CD1c-positive myeloid dendritic cell (primary cell): Measurements from ENCODE around the gene RAB11FIP3.

Source experiments
- DNase-seq: peaks from one replicate; pipeline ENCODE4 v3.0.0-alpha.2; 2016; ENCODE audit errors: extremely low spot score

RAB11FIP3 gene

GRCh38 chr16:533391-534123 is 108.1 kb downstream of the RAB11FIP3 start:
- no peak for DNase-seq

DNA sequence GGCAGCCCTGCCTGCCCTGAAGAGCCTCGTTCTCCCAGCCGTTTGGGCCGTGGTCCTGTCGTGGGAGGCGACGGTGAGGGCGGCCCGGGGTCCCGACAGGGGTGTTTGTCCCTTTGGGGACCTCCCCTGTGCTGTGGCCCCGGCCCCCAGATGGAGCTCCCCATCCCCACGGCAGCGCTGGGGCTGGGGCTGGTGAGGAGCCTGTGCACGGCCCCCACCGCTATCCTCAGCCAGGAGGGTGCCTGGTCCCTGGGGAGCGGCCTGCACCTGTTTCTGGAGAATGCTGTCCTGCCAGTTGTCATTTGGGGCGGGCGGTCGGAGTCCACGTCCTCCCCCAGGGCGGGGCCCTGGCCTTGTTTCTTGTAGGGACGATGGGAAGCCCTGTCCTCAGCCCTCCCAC is 108.7 kb downstream of the RAB11FIP3 start:
- DNase-seq, result no peak

GRCh38 chr16:534856-535445 is 109.5 kb downstream of the RAB11FIP3 start:
- no peak for DNase-seq

GRCh38 chr16:535446-536405 is 110.3 kb downstream of the RAB11FIP3 start:
- DNase-seq, result no peak

DNA sequence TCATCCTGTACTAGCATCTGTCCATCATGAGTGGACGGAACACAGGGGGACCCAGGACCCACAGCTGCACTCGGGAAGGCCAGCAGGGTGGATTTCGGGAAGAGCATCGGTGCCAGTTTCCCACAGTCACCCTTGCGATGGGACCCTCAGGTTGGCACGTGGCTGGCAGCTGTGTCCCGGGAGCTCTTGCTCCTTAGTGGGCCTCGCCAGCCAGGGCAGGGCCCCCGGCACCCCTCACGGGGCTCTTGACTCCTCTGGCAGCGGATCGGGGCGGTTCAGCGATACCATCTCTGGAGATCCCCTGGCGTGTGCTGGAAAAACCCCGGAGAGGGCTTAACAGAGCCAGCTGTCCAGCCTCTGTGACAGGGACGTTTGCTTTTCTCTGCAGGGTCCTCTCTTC is 111.3 kb downstream of the RAB11FIP3 start:
- DNase-seq, result no peak

DNA sequence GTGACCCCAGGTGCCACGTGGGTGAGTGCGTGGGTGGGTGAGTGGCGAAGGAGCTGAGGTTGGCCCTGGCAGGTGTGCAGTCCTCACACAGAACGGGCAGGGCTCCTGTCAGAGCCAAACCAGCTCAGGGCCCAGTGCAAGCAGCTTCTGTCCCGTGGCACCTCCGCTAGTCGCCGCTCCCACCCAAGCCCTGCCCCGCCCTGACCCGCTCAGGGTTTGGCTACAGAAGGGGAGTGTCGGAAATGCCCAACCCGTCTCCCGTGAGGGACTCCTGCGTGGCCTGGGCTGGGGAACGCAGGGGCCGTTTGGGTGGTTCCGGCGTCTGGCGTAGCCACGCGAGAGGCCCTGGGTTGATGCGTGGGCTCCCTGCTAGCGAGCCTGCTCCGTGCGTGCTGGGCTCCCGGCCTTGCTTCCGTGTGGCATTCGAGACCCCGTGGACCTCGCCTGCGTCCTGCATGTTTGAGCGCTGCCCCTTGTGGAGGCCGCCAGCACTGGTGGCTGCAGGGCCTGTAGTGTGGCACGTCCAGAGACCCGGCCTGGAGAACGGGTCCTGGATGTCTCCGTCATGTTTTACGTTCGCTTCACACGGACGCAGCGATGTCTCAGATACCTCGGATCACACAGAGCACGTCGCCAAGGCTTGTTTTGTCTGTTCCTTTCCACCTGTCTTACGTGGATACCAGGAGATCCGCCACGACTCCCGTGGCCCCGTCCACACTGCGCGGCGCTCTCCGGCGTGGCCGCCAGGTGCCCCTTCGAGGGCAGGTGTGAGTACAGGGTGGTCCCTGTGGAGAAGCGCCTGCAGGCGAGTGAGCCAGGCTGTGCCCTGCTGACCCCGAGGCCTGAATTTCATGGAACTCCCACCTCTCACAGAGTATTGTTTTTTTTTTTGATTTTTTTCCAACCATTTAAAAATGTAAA is 112.2 kb downstream of the RAB11FIP3 start:
- no peak for DNase-seq

DNA sequence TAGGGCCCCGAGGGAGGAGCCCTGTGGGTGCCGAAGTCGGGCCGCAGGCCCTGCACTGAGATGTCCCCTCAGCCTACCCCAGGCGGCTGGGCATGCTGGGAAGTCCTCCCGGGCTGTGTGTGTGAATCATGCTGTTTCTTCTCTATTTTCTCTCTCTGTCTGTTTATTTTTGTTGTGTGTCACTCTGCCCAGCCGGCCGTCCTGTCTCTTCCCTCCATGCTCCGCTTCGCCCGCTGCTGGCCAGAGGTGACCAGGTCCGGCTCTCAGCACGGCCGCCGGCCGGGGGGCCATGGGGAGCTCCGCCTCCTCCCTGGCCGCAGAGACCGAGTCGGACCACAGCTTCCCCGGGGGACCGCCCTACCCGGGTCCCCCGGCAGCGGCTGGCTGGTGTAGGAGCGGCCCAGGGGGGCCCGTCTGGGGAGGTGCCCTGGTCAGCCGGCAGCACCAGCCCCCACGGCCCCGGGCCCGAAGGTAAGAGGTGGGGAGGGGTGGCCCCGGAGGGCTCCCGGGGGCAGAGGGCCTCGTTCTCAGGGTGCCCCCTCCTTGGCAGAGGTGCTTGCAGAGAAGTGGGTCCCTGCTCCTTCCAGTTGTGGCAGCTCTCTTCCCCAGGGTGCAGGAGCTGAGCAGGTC is 114.6 kb downstream of the RAB11FIP3 start:
- DNase-seq, result no peak

DNA sequence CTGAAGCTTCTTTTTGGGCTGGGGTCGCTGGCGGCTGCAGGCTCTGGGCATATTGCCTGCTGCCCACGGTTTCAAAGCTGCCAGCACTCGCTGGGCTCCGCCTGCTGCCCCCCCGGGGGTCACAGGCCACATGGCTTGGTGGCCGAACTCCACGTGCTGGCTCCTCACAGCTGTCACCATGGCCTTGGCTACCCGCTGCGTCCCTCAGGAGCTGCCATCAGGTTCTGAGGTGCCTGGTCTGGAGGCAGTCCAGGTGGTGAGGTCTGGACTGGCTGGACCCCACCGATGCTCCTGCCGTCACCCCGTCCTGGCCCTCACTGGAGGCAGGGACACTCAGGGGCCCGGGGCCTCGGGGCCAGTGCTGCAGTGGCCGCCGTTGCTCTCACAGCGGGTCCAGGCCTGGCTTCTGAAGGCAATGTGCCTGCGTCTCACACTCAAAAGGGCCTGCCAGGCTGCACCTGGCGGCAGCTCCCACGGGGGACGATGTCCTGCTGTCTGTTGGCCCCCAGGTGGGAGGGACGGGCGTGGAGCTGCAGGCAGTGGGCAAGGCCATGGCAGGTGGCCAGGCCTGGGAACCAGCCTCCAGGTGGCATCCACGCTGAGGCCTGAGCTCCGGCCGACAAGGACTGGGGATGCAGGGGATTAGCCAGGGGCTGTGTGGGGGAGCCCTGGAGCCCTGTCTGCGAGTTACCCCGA is 115.3 kb downstream of the RAB11FIP3 start:
- no peak for DNase-seq

DNA sequence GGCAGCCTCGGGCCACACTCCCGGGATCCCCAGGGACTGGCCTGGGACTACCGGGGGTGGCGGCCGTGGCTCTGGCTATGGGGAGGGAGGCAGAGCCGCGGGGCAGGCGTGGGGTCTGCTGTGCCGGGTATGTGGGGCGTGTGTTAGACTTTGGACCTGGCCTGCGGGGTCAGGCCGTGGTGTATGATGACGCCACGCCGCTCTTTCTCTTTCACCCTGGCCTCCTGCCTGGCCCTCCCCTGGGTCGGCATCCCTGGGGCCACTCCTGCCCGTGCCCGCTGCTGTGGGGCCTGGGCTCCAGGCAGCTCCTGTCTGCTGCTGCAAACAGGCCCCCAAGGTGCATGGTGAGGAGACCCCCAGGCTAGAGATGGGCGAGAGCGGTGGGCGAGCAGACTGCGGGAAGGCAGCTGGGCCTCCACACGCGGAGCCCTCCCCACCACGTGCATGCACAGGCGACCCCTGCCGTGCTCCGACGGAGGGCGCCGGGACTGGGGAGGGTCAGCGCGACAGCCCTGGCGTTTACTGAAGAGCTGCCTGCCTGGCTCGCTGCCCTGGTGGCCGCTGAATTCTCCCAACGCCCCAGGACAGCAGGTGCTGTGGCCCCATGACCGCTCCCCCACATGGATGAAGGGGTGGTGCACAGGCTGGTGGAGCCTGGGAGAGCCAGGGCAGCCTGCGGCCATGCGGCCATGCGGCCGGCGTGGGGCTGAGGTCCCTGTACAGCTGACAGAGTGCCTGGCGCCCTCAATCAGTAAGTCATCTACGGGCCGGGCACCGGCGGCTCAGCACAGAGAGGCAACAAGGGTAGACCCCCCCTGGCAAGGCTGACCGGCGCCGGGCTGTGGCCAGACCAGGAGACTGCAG is 118.1 kb downstream of the RAB11FIP3 start:
- DNase-seq, result no peak

DNA sequence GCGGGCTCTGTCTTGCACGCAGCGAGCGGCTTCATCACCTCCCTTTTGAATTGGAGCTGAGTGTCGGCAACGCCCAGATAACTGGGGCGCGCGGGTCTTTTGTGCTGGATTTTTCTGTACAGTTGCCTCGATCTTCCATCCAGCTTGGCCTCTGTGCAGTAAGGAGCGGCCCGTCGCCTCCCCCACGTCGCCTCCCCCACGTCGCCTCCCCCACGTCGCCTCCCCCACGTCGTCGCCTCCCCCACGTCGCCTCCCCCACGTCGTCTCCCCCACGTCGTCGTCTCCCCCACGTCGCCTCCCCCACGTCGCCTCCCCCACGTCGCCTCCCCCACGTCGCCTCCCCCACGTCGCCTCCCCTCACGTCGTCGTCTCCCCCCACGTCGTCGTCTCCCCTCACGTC is 119.1 kb downstream of the RAB11FIP3 start:
- DNase-seq, result no peak

GRCh38 chr16:546909-547770 is 121.7 kb downstream of the RAB11FIP3 start:
- peak; percentile 41 for DNase-seq

DNA sequence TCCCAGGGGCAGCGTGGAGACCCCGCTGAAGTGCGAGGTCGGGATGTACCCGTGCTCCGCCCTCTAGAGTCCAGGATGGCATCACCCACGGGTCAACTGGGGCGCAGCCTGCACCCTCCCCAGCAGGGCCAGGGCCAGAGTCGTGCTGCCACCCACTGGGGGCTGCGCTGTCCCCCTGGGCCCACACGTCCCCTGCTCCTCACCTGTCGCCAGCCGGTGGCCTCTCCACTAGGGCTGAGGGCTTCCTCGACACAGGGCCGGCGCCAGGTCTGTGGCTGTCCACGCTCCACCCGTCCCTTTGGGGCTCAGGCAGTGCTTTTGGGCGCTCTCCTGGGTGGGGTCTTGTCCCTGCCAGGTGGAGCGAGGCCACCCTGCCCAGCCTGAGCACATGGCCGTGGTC is 123.1 kb downstream of the RAB11FIP3 start:
- DNase-seq, result no peak

DNA sequence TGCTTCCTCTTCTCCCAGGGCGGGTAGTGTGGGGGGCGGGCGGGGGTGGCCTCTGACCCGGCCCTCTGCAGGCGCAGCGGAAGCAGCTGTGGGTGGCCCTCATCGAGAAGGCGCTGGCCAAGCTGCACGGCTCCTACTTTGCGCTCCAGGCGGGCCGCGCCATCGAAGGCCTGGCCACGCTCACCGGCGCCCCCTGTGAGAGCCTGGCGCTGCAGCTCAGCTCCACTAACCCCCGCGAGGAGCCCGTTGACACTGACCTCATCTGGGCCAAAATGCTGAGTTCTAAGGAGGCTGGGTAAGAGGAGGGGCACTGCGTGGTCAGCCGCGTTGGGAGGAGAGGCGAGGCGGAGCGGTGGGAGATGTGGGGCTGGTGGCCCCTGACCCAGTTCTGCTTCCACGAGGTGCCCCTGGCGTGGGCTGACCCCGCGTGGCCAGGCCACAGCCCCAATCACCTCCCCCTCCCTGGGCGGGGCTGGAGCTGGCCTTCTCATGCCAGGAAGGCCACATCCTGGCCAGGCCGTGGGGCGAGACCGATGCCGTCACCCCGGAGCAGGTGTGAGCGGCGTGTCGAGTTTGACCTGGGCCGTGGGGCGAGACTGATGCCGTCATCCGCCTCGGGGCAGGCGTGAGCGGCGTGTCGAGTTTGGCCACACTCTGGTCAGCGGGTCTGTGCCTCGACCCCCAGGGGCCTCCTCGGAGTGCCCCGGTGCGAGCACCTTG is 124.3 kb downstream of the RAB11FIP3 start:
- no peak for DNase-seq

DNA sequence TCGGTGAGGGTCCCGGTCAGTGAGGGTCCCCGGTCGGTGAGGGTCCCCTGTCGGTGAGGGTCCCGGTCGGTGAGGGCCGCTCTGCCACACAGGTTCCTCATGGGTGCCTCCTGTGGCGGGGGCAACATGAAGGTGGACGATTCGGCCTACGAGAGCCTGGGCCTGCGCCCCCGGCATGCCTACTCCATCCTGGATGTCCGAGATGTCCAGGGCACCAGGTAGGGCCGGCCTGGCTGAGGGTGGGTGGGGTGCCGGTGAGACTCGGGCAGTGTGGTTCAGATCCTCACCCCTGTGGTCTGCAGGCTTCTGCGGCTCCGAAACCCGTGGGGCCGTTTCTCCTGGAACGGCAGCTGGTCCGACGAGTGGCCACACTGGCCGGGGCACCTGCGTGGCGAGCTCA is 125.8 kb downstream of the RAB11FIP3 start:
- DNase-seq, result no peak

- DNase-seq, result no peak
These were observed 126.7 kb downstream of the RAB11FIP3 start for GRCh38 chr16:552171-552570.

- DNase-seq, result no peak
These were observed 128.3 kb downstream of the RAB11FIP3 start for GRCh38 chr16:553601-554296.

DNA sequence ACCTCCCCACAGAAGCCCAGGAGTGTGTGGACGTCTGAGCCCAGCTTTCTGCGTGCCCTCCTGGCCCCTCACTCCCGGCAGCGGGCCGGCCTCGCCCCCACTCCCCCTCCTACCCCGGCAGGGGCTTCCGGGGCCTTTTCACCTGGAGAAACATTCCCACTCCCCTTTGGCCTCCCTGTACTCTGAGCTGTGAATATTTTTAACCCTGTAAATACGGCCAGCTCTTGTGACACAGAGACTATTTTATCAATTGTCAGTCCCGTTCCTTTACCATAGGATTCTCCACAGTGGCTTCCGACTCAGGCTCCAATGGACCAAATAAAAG is 128.8 kb downstream of the RAB11FIP3 start:
- DNase-seq, result no peak
